GM21381 (cell line): ENCODE results near the gene DENND5B.
"Not testable (repeated sequence)": the region's sequence is repeated elsewhere in the genome, so short reads cannot be mapped to it uniquely, and the experiment has no call there.

Experiments used
- ATAC-seq: cut with Tn5 transposase; IDR thresholded peaks from one replicate; pipeline ENCODE4 v1.9.1; 2021; ENCODE audit warnings: mild to moderate bottlenecking, moderate library complexity; ENCODE audit not compliant: unreplicated experiment

DENND5B gene

GRCh38 chr12:31508436-31509150 is 82.3 kb downstream of the DENND5B start:
- no peak for ATAC-seq

- ATAC-seq: no peak
Observed at GRCh38 chr12:31507966-31508365, 83.0 kb downstream of the DENND5B start.

GRCh38 chr12:31506515-31507306 is 84.2 kb downstream of the DENND5B start:
- no peak for ATAC-seq

GRCh38 chr12:31504625-31505222 is 86.2 kb downstream of the DENND5B start:
- ATAC-seq: no peak

GRCh38 chr12:31501014-31501413 is 89.9 kb downstream of the DENND5B start:
- not testable (repeated sequence) for ATAC-seq

GRCh38 chr12:31499567-31499966 is 91.4 kb downstream of the DENND5B start:
- no peak for ATAC-seq

GRCh38 chr12:31498424-31498823 is 92.5 kb downstream of the DENND5B start:
- no peak for ATAC-seq

GRCh38 chr12:31496257-31496656 is 94.7 kb downstream of the DENND5B start:
- no peak for ATAC-seq

GRCh38 chr12:31494455-31494854 is 96.5 kb downstream of the DENND5B start:
- no peak for ATAC-seq

- ATAC-seq: no peak
Observed at GRCh38 chr12:31492599-31493196, 98.2 kb downstream of the DENND5B start.

- no peak for ATAC-seq
Observed at GRCh38 chr12:31491841-31492598, 98.9 kb downstream of the DENND5B start.

GRCh38 chr12:31491241-31491794 is 99.6 kb downstream of the DENND5B start:
- ATAC-seq: no peak

GRCh38 chr12:31488737-31489338 is 102.1 kb downstream of the DENND5B start:
- no peak for ATAC-seq

GRCh38 chr12:31485571-31485970 is 105.4 kb downstream of the DENND5B start:
- no peak for ATAC-seq

GRCh38 chr12:31482816-31483215 is 108.1 kb downstream of the DENND5B start:
- no peak for ATAC-seq

- ATAC-seq: no peak
Observed at GRCh38 chr12:31481415-31481814, 109.5 kb downstream of the DENND5B start.

- no peak for ATAC-seq
Observed at GRCh38 chr12:31479516-31480210, 111.3 kb downstream of the DENND5B start.

GRCh38 chr12:31478898-31479297 is 112.0 kb downstream of the DENND5B start:
- ATAC-seq: no peak

- ATAC-seq: no peak
Observed at GRCh38 chr12:31478425-31478824, 112.5 kb downstream of the DENND5B start.
